PC-3 (cell line): Measurements from ENCODE around the gene PSMB9. TPM values are rescaled to one million over a fixed set of nuclear protein-coding genes. Genes with fewer than 3 reads are reported as not detected.
"Not testable (repeated sequence)": the region's sequence is repeated elsewhere in the genome, so short reads cannot be mapped to it uniquely, and the experiment has no call there.

Experiments
- ATAC-seq: fragments of 200-7000 bp; cut with Tn5 transposase; 2 replicates; pipeline ENCODE4 v1.9.1; 2020; ENCODE audit warnings: mild to moderate bottlenecking, moderate library complexity
- BruUV-seq: library from RNA; stranded (reverse); fragments of 400-500 nt; replicated peaks from 2 replicates; lab custom pipeline; 2021; lab: Mats Ljungman, UMichigan
- CTCF ChIA-PET: fragments of 300-600 bp; sonication (Branson Sonifier 250); formaldehyde crosslinking; loops from one replicate; lab custom pipeline; 2022; ENCODE audit warnings: antibody characterized with exemption; lab: Charles Lee
- POLR2A ChIA-PET: fragments of 300-600 bp; sonication (Branson Sonifier 250); formaldehyde crosslinking; loops from one replicate; lab custom pipeline; 2022; ENCODE audit warnings: antibody characterized with exemption; ENCODE audit not compliant: unreplicated experiment; lab: Charles Lee
- DNase-seq: peaks from one replicate; pipeline ENCODE4 v3.0.0-alpha.2; 2015
- H2AFZ ChIP-seq: fragments of 300-600 bp; sonication (generic); 2 replicates; pipeline ENCODE4 v1.6.0; 2016; ENCODE audit warnings: antibody characterized with exemption, low read length
- H3F3A ChIP-seq: fragments of 300-600 bp; sonication (generic); one replicate; pipeline ENCODE4 v1.6.0; 2017; ENCODE audit warnings: antibody characterized with exemption, low read length, control low read depth, mild to moderate bottlenecking; ENCODE audit not compliant: unreplicated experiment
- H3K27ac ChIP-seq: fragments of 300-600 bp; sonication (generic); 2 replicates; pipeline ENCODE4 v1.5.1; 2016; ENCODE audit warnings: mild to moderate bottlenecking, low read length
- H3K27me3 ChIP-seq: fragments of 300-600 bp; sonication (generic); 2 replicates; pipeline ENCODE4 v1.6.1; 2016; ENCODE audit warnings: low read length, mixed read lengths
- H3K36me3 ChIP-seq: fragments of 300-600 bp; sonication (generic); 2 replicates; pipeline ENCODE4 v1.6.1; 2016; ENCODE audit warnings: low read depth, mixed run types, low read length, mixed read lengths
- H3K4me1 ChIP-seq: fragments of 300-600 bp; sonication (generic); 2 replicates; pipeline ENCODE4 v1.5.1; 2016; ENCODE audit warnings: low read length; ENCODE audit not compliant: insufficient read depth
- H3K4me2 ChIP-seq: fragments of 300-600 bp; sonication (generic); 2 replicates; pipeline ENCODE4 v1.6.0; 2016; ENCODE audit warnings: low read length
- H3K4me3 ChIP-seq: fragments of 300-600 bp; sonication (generic); 2 replicates; pipeline ENCODE4 v1.5.1; 2016; ENCODE audit warnings: mild to moderate bottlenecking, low read length, mixed read lengths
- H3K79me2 ChIP-seq: fragments of 300-600 bp; sonication (generic); 2 replicates; pipeline ENCODE4 v1.6.1; 2017; ENCODE audit warnings: low read length, mixed read lengths
- H3K9ac ChIP-seq: fragments of 300-600 bp; sonication (generic); 2 replicates; pipeline ENCODE4 v1.6.0; 2016; ENCODE audit warnings: mild to moderate bottlenecking, low read length
- H3K9me2 ChIP-seq: fragments of 300-600 bp; sonication (generic); replicated peaks from 2 replicates; pipeline ENCODE4 v1.6.1; 2016; ENCODE audit warnings: mixed run types, low read length, mixed read lengths
- H3K9me3 ChIP-seq: fragments of 300-600 bp; sonication (generic); 2 replicates; pipeline ENCODE4 v1.6.1; 2016; ENCODE audit warnings: low read length, mixed read lengths
- H4K20me1 ChIP-seq: fragments of 300-600 bp; sonication (generic); 2 replicates; pipeline ENCODE4 v1.6.1; 2016; ENCODE audit warnings: low read length, mixed read lengths
- EZH2 ChIP-seq: fragments of 300-600 bp; sonication (generic); IDR thresholded peaks from one replicate; pipeline ENCODE4 v1.6.1; 2017; ENCODE audit warnings: antibody characterized with exemption, mild to moderate bottlenecking, low read length; ENCODE audit not compliant: unreplicated experiment
- EZH2phosphoT487 ChIP-seq: fragments of 300-600 bp; sonication (generic); IDR thresholded peaks from 2 replicates; pipeline ENCODE4 v1.6.1; 2018; ENCODE audit warnings: mild to moderate bottlenecking, antibody characterized with exemption, low read length, borderline replicate concordance
- intact Hi-C: fragments of 100-400 bp; cut with micrococcal nuclease; formaldehyde crosslinking; loops from 2 replicates; pipeline ENCODE4 v1.9.0; 2023
- total RNA-seq: library from RNA; depleted of rRNA; stranded (reverse); fragments of >200 nt; gene quantifications from 2 replicates; pipeline ENCODE4 v1.2.3, GENCODE V29; 2014
- TF ChIP-seq, protein P1 (sequence below): fragments of 300-600 bp; sonication (generic); conservative IDR thresholded peaks from 2 replicates; pipeline ENCODE4 v1.5.1; 2017; ENCODE audit warnings: antibody characterized with exemption, low read depth, mild to moderate bottlenecking, low read length

PSMB9 gene
- total RNA-seq, 1 experiment from 2014 or later, result 1.5 TPM

DNA sequence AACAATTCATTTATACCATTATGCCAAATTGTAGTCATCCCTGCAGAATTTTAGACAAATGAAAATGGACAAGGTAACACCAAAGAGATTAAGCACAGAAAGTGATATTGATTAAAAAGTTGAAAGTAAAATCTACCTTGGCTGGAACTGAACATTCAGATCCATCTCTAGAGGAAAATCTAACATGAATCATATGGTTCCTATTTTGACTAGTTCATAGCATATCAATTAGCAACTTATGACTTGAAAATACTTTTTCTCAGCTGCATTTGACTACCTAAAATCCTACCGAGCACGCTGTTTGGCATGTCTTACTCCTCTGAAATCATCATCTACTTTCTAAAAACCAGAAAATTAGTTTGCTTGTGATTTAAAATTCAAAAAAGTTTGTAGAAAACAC, 22.6 kb downstream of the PSMB9 start:
- H3K4me1 ChIP-seq, result no peaks in the 10 kb centered on the region
- no peak overlapping the region for H3K4me2 ChIP-seq
- no peak overlapping the region for H3K4me3 ChIP-seq
- no peaks in the 10 kb centered on the region for H3K9me2 ChIP-seq
- H3K36me3 ChIP-seq, result no peaks in the 10 kb centered on the region
- H3K27me3 ChIP-seq, result peaks cover 35% of the 10 kb centered on the region
- ChIA-PET POLR2A (no interaction called here), CTCF (no interaction called here)
- intact Hi-C loops, result no loop called here
- no peaks in the 10 kb centered on the region for H3F3A ChIP-seq
- no peaks in the 10 kb centered on the region for H3K79me2 ChIP-seq
- ATAC-seq (no peak), DNase-seq (no peak)
- H3K9me3 ChIP-seq, result no peaks in the 10 kb centered on the region
- H4K20me1 ChIP-seq, result no peaks in the 10 kb centered on the region
- no peak overlapping the region for H2AFZ ChIP-seq
- H3K27ac ChIP-seq, result no peak overlapping the region
- no TSS peak for BruUV-seq
- no peak for TF ChIP-seq EZH2phosphoT487
- TF ChIP-seq, protein P1, sequence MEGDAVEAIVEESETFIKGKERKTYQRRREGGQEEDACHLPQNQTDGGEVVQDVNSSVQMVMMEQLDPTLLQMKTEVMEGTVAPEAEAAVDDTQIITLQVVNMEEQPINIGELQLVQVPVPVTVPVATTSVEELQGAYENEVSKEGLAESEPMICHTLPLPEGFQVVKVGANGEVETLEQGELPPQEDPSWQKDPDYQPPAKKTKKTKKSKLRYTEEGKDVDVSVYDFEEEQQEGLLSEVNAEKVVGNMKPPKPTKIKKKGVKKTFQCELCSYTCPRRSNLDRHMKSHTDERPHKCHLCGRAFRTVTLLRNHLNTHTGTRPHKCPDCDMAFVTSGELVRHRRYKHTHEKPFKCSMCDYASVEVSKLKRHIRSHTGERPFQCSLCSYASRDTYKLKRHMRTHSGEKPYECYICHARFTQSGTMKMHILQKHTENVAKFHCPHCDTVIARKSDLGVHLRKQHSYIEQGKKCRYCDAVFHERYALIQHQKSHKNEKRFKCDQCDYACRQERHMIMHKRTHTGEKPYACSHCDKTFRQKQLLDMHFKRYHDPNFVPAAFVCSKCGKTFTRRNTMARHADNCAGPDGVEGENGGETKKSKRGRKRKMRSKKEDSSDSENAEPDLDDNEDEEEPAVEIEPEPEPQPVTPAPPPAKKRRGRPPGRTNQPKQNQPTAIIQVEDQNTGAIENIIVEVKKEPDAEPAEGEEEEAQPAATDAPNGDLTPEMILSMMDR, result no peak
- TF ChIP-seq EZH2, result no peak
- H3K9ac ChIP-seq, result no peak overlapping the region

DNA sequence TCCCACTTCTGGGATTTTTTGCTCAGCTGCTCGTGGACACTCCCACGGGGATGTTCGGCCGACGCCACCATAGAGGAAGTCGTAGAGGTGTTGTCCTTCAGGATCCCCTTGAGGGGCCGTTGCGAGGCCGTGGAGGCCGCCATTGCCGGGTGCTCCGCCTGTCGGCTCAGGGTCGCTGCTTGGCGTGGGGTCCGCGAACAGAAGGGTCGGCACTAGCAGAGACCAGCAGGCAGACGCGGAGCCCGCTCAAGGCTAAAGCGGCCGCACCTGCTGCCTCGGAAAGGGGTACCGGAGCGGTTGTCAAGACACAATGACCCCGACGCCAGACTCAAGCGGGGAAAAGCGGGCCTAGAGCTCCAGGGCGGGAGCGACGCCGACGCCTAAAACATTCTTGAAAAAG, 25.7 kb downstream of the PSMB9 start:
- Histone ChIP-seq H4K20me1 (no peaks in the 10 kb centered on the region), H3K79me2 (no peaks in the 10 kb centered on the region), H3K9me3 (no peaks in the 10 kb centered on the region), H3K4me2 (no peak overlapping the region), H2AFZ (no peak overlapping the region), H3K36me3 (no peaks in the 10 kb centered on the region), H3K9ac (no peak overlapping the region), H3K27ac (no peak overlapping the region), H3K4me3 (no peak overlapping the region), H3K4me1 (no peaks in the 10 kb centered on the region), H3K27me3 (peaks cover 33% of the 10 kb centered on the region), H3K9me2 (no peaks in the 10 kb centered on the region), H3F3A (no peaks in the 10 kb centered on the region)
- TF ChIP-seq, protein P1, result no peak
- TF ChIP-seq EZH2phosphoT487 (no peak), EZH2 (no peak)
- no TSS peak for BruUV-seq
- ChIA-PET CTCF (no interaction called here), POLR2A (no interaction called here)
- no peak for DNase-seq
- intact Hi-C loops, result loop anchor here (10.0 kb wide), 1 partner anchor 265 kb away; no protein-coding TSS in a partner anchor
- no peak for ATAC-seq

DNA sequence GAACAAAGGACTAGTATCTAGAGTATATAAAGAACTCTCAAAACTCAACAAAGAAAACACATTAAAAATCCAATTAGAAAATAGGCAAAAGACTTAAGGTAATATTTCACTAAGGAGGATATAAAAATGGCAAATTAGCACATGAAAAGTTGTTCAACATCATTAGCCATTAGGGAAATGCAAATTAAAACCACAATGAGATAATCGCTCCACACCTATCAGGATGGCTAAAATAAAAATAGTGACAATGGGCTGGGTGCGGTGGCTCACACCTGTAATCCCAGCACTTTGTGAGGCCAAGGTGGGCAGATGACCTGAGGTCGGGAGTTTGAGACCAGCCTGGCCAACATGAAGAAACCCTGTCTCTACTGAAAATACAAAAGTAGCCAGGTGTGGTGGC, 27.0 kb downstream of the PSMB9 start:
- H3K4me2 ChIP-seq, H3K9ac ChIP-seq, ATAC-seq, H3K4me1 ChIP-seq, BruUV-seq, H3K36me3 ChIP-seq, H3K9me2 ChIP-seq, CTCF ChIA-PET, H3K79me2 ChIP-seq, H3K27ac ChIP-seq, POLR2A ChIA-PET, H3F3A ChIP-seq, DNase-seq, H3K4me3 ChIP-seq, H2AFZ ChIP-seq, H4K20me1 ChIP-seq, H3K9me3 ChIP-seq: not testable (repeated sequence)
- intact Hi-C loops, result loop anchor here (10.0 kb wide), 1 partner anchor 264 kb away; no protein-coding TSS in a partner anchor
- peaks cover 28% of the 10 kb centered on the region for H3K27me3 ChIP-seq
